ENCODE results near the gene METTL5.
A peak's percentile ranks its signal among the peaks of the same experiment; 100 is the strongest.

- TF ChIP-seq TAF1 (IDR thresholded peaks at IDR 0.05; ENCODE audit: low read depth) = peak; percentile 57
- no peak for TF ChIP-seq CTCF (IDR thresholded peaks at IDR 0.05; ENCODE audit: poor library complexity, severe bottlenecking)
- TF ChIP-seq EP300 (conservative IDR thresholded peaks at IDR 0.05; ENCODE audit: poor library complexity, severe bottlenecking) = peak; percentile 52
Observed at GRCh38 chr2:169828141-169828811, 3.6 kb upstream of the METTL5 start.
